Left cardiac atrium (tissue), 4 donors: Measurements from ENCODE around the gene ARRB1. TPM values are rescaled to one million over a fixed set of nuclear protein-coding genes. Genes with fewer than 3 reads are reported as not detected.
"Not testable (repeated sequence)": the region's sequence is repeated elsewhere in the genome, so short reads cannot be mapped to it uniquely, and the experiment has no call there.

Experiments used
- ATAC-seq, 2 donors: fragments of 200-7000 bp; cut with Tn5 transposase; one replicate each; pipeline ENCODE4 v1.9.1; 2020; ENCODE audit warnings: mild to moderate bottlenecking in 2 of 2, moderate library complexity in 2 of 2
- DNase-seq: peaks from one replicate; pipeline ENCODE4 v3.0.0-alpha.2; 2020
- intact Hi-C, 2 donors: fragments of 100-400 bp; cut with DNase I; formaldehyde crosslinking; loops; one replicate each; pipeline versions ENCODE4 v1.14.1 to v1.15.1; 2022 to 2023
- total RNA-seq, 2 donors: library from RNA; stranded (reverse); fragmentation: NEBNext Ultra II Directional; extraction: Animal tissue kit (Norgen Biotek cat#: 25700); gene quantifications; one replicate each; pipeline ENCODE4 v1.2.1, GENCODE V29; 2021
- donor health status: DM: no; HTN: yes; CAD: no.
- donor health status: DM: no; HTN: yes; CAD: no; lungs with severe emphysema.
- donor health status: DM: yes; HTN: yes; CAD: no.
- donor health status: Dilated cardiomyopathy.

Gene ARRB1
- total RNA-seq, 2 donors from 2014 or later: 28.4 to 39.4 TPM

DNA sequence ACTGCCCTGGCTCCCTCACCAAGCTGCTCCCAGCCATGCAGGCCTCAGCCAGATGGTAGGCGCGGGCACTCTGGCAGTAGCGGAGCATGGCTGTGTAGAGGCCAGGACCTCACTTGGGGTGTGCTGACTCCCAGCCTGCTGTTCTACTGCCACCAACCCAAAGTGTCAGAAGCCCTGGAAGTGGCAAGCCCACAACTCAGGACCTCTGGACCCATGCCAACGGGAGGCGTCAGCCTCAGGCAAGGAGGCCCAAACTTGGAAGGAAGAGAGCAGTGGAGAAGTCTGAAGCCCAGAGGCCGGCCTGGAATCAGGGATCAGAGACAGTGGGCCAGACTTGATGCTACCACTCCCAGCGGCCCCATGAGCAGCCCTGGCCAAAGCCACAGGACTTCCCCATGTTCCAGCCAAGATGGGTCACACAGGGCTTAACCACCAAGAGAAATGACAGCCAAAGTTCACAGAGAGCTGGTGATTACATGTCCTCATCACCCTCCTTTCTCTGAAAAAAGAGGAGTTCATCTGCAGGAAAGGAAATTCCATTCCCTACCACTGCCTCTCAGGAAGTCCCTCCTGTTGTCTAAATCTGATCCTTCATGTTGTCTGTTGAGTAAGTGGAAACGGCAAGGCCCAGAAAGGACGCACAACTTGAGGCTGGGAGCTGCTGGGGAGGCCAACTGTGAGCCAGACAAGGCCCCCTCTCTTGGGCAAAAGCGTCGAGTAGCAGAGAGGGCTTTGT lies 4.4 kb downstream of the ARRB1 start:
- ATAC-seq (peak; percentile 7 to 25), DNase-seq (peak; percentile 78)
- intact Hi-C loops: no loop called here

DNA sequence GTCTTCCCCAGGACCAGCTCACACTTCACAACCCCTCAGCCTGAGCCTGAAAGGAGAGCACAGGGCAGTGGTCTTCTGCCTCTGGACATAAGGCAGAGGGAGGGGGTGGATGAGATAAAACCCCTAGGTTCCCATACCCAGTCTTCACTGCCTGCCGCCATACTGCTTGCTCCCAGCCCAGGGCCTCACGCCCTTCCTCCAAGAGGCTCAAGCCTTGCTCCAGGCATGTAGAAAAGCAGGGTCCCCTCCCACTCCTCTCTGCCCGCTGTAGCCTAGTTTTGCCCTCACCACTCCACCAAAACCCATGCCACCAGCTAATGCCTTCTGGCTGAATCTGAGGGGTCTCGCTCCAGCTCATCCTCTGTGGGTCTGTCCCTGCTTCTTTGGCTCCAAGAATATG lies 5.2 kb downstream of the ARRB1 start:
- ATAC-seq (no peak), DNase-seq (no peak)
- intact Hi-C loops: no loop called here

DNA sequence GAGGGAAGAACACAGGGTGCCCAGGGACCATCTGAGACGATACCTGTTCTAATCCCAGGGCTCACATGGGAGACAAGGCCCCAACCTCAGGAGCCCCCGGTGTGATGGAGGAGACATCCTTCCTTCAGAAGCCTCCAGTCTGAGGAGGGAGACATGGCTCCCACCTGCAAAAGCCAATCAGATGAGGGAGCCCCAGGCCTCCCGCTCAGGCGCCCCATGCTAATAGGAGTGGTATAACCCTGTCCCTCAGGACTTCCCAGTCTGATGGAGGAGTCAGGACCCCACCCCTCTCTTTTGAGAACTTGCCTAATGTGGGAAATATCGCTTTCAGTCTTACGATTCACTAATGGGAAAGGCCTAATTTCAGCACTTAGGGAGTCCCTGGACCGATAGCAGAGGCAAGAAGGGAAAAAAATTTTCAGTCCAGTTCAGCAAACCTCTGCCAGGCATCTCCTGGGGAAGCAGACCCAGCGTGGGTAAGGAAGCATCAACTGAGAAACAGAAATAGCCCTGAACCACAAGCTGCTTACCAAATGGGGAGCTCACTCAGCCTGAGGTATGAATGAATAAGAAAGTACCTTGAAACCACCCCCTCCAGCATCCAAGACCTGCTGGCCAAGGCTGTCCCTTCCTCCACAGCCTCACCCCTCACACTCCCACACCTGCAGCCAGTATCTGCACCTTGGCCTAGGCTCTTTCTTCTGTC lies 5.9 kb downstream of the ARRB1 start:
- DNase-seq (no peak), ATAC-seq (no peak)
- intact Hi-C loops: no loop called here

DNA sequence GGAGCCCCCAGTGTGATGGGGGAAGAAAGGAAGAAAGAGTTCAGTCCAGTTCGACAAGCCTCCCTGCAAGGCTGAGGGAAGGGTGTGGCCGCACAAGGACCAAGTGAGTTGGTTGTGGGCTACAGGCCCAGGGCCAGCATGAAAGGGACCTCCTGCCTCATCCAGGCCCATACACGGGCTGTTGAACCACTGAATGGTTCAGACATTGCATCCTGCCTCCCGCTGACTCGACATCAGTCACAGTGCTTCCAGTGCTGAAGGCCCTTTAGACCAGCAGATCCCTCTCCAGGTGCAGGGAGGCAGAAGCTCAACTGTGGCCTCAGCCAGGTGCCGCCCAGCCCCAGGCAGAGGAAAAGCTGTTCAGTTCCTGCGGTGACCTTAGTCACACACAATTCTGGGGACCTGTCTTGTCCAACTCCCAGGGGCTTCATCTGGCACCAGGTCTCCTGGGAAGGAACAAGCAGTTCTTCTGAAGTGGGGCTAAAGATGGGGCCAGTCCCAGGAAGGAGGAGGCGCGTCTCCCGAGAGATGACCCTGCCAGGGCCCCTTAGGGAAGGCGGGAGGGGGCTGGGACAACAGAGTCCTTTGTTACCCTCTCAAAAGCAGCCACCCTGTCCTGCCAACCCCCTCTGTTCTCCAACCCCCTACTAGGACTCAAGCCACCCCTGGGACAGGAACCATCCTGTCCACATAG lies 6.6 kb downstream of the ARRB1 start:
- ATAC-seq (no peak), DNase-seq (no peak)
- intact Hi-C loops: no loop called here

DNA sequence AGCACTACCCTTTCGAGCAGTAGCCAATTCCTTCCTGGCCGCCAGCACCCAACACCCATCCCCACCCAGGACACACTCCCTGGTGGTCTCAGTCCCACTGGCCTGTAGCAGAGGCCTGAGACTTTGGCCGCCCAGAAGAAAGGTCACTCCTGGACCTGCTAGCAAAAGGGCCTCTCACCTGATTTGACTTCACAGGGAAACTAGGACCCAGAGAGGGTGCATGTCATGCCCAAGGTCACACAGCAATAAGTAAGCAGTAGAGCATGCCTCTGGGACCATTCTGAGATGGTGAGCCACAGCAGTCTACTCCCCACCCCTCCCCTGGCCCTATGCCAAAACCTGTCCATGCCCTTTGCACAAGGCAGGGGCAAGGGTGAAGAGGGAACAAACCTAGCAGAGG lies 7.3 kb downstream of the ARRB1 start:
- ATAC-seq (no peak), DNase-seq (no peak)
- intact Hi-C loops: no loop called here

DNA sequence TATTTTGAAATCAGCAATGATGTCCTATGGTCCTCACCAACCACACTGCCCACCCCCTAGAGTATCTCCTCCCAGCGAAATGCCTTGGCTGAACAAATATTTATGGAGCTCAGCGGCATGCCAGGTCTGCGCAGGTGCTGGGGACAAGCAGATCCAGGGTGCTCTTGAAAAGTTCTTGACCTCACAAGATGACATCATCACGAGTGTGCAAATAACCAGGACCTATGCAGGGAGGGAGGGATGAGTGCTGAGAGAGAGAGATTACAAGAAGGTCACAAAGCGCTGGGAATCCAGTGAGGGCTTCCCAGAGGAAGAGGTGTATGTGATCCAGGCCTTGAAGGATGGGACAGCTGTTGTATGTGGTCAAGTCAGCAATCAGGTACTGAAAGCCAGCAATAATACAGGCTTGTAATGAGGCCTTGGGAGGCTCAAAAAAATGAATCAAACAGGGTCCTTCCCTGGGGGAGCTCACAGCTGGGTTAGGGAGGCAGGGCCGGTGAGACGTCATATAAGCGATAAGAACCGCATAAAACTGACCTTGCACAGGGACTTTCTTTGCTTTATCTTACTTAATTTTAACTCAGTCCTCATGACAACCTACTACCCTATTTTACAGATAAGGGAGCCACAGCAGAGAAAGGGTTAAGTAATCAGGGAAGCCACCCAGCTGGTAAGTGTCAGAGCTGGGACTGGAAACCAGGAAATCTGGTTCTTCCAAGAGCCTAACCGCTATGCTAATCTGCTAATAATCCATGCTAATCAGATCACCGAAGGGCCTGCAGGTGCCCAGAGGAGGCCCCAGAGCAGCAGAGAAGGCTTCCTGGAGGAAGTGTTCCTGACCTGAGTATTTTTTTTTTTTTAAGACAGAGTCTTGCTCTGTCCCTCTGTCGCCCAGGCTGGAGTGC lies 8.2 kb downstream of the ARRB1 start:
- intact Hi-C loops: no loop called here
- ATAC-seq: no peak
- DNase-seq: no peak

DNA sequence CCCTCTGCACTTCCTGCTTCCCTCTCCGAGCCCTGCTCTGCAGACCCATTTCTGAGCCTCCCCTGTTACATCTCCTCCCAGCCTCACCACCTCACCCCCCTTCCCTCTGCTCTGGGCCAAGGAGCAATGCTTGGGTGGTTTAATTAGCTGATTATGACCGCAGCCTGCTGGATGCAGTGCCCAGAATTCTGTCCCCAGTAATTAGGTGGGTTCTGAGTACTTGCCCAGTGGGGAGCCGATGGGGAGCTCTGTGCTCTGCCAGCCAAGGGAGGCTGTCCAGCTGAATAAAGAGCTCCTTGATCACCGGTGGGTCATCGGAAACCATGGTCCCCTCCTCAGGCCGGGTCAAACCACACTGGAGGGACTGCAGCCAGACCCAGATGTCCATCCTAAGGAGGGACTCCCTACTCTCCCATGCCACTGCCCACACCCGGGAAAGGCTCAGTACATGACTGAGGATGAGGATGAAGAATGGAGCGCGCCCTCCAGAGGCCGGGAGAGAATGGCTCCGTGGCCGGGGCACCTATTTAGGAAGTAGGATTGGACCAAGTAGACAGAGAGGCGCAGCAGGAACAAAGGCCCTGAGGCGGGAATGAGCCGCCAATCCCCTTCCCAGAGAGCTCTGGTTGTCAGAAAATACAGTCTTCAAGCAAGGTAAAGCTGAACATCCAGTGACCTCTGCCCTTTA lies 9.1 kb downstream of the ARRB1 start:
- no peak for ATAC-seq
- intact Hi-C loops: no loop called here
- DNase-seq: no peak

DNA sequence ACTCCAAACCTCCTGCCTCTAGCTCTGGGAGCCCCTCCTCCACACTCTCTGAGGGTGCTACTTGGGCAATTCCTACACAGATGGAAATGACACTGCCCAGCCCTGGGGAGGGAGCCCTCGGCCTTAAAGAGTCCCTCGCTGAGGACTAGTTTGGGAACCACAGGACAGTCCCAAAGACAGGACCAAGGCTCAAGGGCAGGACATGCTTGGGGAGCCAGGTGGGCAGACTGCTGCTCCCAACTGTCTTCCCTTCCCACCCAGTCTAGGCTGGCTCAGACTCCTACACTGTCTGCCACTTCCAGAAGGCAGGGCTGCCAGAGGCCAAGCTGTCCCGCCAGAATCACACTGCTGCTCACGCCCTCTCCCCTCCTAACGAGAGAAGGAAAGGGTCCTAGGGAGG lies 9.8 kb downstream of the ARRB1 start:
- intact Hi-C loops: no loop called here
- ATAC-seq: peak; percentile 7 to 15
- no peak for DNase-seq

DNA sequence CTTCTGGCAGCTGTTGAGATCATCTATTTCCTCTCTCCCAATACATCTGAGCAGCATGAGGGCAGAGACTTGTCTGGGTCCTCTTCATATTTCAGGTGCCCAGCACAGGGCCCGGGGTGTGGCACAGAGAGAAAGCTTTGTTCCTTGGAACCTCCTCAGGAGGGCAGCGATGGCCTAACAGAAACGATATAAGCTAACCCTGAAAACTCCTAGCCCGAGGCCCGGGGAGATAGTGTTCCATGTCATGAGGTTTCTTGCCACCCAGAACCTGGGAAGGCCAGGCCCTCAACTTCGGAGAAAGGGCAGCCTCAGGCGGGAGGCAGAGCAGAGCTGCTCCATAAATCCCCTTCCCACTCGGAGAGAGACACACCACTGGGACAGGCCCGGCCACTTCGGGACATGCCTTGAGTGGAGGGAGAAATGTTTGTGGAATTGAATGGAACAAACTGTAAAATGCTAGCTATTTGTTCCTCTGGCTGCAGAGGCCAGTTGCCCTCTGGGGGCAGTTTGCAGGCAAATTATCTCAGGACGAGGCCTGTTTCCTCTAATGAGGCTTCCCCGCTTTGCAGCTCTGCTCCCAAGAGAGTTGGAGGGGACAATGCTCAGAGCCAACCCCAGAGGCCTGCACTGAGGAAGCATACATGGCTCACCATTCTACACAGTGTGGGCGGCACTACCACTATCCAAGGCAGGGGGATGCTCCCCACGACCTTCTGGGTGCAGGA lies 11.6 kb downstream of the ARRB1 start:
- ATAC-seq (peak in 1 of 2 donors; percentile 34), DNase-seq (no peak)
- intact Hi-C loops: no loop called here

DNA sequence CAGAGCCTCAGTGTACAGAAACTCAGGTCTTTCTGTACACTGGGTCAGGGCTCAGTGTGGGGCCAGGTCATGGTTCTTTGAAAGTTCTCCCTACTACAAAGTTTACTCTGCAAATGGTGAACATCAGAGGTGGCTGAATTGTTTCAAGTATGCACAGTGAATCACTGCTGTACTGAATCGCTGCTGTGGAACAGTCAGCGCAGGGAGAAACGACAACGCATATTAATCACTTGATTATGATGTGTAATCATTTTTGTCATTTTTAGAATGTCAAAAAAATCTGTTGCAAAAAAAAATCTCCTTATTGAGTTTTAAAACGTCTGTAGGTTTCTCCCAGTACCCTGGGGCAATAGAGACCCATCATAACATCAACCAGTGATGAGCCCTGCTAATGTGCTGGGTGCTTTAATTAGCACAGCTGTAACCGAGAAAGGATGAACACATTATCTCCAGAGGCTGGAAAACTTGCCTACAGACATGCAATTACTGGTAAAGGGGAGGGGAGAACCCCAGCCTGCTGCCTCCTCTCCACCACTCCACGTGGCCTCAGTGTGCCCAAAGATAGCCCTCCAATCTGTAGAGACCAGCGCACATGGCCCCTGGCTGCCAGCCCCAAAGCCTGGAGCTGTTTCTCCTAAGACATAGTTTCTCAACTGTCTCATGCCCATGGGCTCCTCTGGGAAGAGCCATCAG lies 12.8 kb downstream of the ARRB1 start:
- ATAC-seq: peak in 1 of 2 donors; percentile 54
- DNase-seq: no peak
- intact Hi-C loops: no loop called here

DNA sequence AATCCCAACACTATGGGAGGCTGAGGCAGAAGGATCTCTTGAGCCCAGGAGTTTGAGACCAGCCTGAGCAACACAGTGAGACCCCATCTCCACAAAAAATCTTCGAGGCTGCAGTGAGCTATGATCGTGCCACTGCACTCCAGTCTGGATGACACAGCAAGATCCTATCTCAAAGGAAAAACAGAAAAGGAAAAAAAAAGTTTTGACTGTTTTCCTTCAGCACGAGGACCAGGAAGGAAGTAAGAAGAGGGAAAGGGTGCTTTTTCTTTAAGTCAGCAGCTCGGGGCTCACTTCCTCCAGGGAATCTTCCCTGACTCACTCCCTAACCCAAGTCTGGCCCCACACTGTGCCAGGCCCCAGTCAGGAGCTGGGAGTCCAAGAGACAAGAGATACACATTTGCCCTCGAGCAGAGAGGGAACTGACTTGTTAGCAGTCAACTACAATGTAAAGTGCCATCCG lies 14.2 kb downstream of the ARRB1 start:
- intact Hi-C loops: no loop called here
- peak in 1 of 2 donors; percentile 41 for ATAC-seq
- DNase-seq: peak; percentile 63

DNA sequence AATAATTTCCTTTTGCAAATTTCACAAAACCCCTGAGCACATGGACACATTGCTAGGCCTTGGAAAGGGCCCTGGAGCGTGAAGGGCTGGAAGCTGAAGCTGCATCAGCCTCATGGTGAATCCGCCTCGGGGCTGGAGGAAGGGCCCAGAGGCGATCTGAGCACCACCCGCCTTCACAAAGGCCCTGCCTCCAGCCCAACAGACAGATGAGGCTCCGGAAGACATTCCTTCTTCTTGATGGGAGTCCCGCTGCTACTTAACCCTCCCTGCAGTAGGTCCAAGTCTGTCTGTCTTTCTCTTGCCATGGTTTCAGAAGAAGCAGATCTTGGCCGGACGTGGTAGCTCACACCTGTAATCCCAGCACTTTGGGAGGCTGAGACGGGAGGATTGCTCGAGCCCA lies 16.5 kb downstream of the ARRB1 start:
- DNase-seq: no peak
- intact Hi-C loops: no loop called here
- ATAC-seq: no peak

DNA sequence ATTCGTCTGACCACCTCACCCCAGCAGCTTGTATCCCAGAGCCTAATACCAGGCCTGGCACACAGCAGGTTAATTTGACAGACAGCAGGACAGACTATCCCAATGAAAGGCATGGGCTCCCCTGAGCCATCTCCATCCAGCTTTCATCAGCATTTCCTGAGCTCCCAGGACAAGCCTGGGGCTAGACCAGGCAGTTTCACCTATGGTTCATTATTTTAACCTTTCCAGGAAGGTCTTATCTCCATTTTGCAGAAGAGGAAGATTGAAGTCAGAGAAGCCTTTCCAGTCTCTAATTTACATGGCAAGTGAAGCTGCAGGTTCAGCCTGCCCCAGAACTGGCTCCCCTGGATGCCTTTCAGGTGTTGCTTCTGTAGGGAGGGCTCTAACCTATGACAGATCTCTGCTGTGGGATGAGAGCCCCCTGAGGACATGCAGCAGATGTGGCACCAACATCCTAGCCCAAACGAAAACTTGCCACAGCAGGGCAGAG lies 17.0 kb downstream of the ARRB1 start:
- DNase-seq: no peak
- intact Hi-C loops: no loop called here

DNA sequence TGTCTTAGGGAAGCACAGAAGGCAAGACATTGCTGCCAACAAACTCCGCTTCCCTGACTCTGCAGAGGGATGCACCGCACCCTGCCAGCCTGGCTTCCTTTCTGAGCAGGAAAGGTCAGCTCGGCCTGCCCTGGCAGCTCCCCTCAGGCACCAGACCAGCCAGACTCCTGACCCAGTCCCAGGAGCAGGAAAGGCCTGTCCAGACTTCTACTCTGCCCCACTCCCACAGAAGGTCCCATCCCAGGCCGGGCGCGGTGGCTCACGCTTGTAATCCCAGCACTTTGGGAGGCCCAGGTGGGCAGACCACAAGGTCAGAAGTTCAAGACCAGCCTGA lies 17.7 kb downstream of the ARRB1 start:
- intact Hi-C loops: no loop called here
- DNase-seq: no peak
- peak in 1 of 2 donors; percentile 18 for ATAC-seq

More for the DNA sequence above, 17.0 kb downstream of the ARRB1 start:
- ATAC-seq: no peak

DNA sequence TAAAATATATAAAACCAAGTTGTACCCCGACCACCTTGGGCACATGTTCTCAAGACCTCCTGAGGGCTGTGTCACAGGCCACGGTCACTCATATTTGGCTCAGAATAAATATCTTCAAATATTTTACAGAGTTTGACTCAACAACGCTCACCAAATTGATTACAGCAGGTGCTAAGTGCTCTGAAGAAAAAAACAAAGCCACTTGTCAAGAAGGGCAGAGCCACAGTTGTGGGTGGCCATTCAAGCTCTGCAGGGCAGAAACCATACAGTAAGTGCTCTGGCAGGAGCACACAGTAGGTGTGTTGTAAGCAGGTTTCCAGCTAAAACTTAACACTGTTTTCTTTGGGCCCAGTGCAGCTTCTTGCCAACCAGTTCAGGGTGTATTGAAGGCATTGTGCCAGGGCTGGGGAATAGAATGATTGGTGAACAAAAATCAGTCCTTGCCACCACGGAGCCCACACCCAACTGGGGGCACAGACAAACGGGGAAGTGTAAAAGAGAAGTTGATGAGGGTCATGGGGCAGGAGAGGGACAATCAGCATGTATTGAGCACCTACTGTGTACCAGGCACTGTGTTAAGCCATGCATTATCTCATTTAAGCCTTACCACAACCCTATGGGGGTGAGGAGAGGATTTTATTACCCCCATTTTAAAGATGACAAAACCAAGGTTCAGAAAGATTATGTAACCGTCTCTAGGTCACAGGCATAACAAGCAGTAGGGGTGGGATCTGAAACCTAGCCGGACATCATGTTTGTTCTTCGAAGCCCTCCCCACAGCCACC lies 18.2 kb downstream of the ARRB1 start:
- intact Hi-C loops: no loop called here
- no peak for ATAC-seq
- no peak for DNase-seq

DNA sequence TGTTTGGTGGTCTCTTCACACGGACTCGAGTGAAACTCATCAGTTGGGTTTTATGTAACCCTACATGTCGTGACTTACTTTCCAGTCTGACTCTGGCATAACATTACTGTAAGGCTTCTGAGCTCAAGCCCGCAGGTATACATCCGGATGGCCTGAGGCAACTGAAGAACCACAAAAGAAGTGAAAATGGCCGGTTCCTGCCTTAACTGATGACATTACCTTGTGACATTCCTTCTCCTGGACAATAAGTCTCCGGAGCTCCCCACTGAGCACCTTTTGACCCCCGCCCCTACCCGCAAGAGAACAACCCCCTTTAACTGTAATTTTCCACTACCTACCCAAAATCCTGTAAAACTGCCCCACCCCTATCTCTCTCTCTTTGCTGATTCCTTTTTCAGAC lies 19.7 kb downstream of the ARRB1 start:
- ATAC-seq, DNase-seq, intact Hi-C loops: not testable (repeated sequence)

DNA sequence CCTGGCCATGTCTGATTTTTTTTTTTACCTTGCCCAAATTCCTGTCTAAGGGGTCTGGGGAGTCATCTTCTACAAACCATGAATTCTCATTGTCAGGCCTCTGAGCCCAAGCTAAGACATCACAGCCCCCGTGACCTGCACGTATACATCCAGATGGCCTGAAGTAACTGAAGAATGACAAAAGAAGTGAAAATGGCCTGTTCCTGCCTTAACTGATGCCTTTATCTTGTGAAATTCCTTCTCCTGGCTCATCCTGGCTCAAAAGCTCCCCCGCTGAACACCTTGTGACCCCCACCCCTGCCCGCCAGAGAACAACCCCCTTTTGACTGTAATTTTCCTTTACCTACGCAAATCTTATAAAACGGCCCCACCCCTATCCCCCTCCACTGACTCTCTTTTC lies 20.2 kb downstream of the ARRB1 start:
- DNase-seq, intact Hi-C loops, ATAC-seq: not testable (repeated sequence)
